Measurements from ENCODE around the gene LPIN1. TPM values are rescaled to one million over a fixed set of nuclear protein-coding genes. Genes with fewer than 3 reads are reported as not detected.

Gene LPIN1
- total RNA-seq, 1 donor from 2014 or later: 23.4 TPM

DNA sequence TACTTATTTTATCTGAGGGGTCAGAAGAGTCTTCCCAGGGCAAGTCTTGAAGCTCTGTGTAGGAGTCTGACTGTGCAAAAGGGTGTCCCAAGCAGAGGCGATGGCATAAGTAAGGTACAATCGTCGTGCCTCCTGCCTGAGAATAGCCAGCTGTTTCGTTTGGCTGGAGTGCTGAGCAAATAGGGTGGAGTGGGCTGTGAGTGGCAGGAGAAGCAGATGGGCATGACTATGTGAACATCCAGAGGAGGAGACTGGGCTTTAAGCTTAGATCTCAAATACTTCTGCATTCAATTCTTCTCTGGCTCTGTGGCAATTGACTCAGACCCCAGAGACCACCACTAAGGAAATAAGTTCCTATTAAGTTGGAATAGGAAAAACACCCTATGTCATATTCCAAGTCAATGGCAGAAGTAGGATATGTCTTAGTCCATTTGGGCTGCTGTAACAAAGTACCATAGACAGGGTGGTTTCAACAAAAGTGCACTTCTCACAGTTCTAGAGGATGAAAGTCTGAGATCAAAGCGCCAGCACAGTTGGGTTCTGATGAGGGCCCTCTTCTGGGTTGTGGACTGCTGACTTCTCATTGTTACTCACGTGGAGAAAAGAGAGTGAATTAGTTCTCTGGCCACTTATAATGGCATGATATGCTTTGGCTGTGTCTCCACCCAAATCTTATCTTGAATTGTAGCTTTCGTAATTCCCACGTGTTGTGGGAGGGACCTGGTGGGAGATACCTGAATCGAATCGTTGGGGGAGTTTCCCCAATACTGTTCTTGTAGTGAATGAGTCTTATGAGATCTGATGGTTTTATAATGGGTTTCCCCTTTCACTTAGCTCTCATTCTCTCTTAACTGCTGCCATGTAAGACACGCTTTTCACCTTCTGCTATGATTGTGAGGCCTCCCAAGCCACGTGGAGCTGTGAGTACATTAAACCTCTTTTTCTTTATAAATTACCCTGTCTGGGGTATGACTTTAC, 120.2 kb downstream of the LPIN1 start:
- no peaks in the 10 kb centered on the region for H3K9me3 ChIP-seq (ENCODE audit: insufficient read depth, low read depth, low read length)
- no peak overlapping the region for H2AFZ ChIP-seq (ENCODE audit: low read depth, low read length)
- FAIRE-seq (no peak), DNase-seq (ENCODE audit: low read depth) (no peak)
- peaks cover 7% of the 10 kb centered on the region for H3K4me1 ChIP-seq (ENCODE audit: insufficient read depth, low read length)
- no peaks in the 10 kb centered on the region for H3K36me3 ChIP-seq (ENCODE audit: insufficient read depth, low read length)
- H3K4me1 Mint-ChIP-seq (ENCODE audit: low read depth, unreplicated experiment): peaks cover 7% of the 10 kb centered on the region
- H3K4me3 Mint-ChIP-seq (ENCODE audit: unreplicated experiment): no peak overlapping the region
- H3K9ac ChIP-seq (ENCODE audit: low read length): no peak overlapping the region
- H3K36me3 Mint-ChIP-seq (ENCODE audit: low read depth, unreplicated experiment): no peaks in the 10 kb centered on the region
- H3K27me3 Mint-ChIP-seq (ENCODE audit: low read depth, unreplicated experiment): peaks cover 8% of the 10 kb centered on the region
- no peaks in the 10 kb centered on the region for H3K27me3 ChIP-seq (ENCODE audit: insufficient read depth, low read length)
- no peak overlapping the region for H3K4me3 ChIP-seq (ENCODE audit: insufficient read depth, low read depth, low read length)
- no peaks in the 10 kb centered on the region for H3K79me2 ChIP-seq (ENCODE audit: insufficient read depth, low read length)
- no peak overlapping the region for H3K27ac Mint-ChIP-seq (ENCODE audit: unreplicated experiment)
- TF ChIP-seq, protein P1, sequence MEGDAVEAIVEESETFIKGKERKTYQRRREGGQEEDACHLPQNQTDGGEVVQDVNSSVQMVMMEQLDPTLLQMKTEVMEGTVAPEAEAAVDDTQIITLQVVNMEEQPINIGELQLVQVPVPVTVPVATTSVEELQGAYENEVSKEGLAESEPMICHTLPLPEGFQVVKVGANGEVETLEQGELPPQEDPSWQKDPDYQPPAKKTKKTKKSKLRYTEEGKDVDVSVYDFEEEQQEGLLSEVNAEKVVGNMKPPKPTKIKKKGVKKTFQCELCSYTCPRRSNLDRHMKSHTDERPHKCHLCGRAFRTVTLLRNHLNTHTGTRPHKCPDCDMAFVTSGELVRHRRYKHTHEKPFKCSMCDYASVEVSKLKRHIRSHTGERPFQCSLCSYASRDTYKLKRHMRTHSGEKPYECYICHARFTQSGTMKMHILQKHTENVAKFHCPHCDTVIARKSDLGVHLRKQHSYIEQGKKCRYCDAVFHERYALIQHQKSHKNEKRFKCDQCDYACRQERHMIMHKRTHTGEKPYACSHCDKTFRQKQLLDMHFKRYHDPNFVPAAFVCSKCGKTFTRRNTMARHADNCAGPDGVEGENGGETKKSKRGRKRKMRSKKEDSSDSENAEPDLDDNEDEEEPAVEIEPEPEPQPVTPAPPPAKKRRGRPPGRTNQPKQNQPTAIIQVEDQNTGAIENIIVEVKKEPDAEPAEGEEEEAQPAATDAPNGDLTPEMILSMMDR (IDR thresholded peaks at IDR 0.05; ENCODE audit: insufficient read depth, low read depth, low read length): no peak
- TF ChIP-seq EZH2 (IDR thresholded peaks at IDR 0.05; ENCODE audit: insufficient read depth, low read length): no peak
- no peaks in the 10 kb centered on the region for H4K20me1 ChIP-seq (ENCODE audit: insufficient read depth, low read length)
- peaks cover 3% of the 10 kb centered on the region for H3K9me3 Mint-ChIP-seq (ENCODE audit: unreplicated experiment)
- H3K4me2 ChIP-seq (ENCODE audit: low read length): no peak overlapping the region
- H3K27ac ChIP-seq (ENCODE audit: low read depth, low read length): no peak overlapping the region

DNA sequence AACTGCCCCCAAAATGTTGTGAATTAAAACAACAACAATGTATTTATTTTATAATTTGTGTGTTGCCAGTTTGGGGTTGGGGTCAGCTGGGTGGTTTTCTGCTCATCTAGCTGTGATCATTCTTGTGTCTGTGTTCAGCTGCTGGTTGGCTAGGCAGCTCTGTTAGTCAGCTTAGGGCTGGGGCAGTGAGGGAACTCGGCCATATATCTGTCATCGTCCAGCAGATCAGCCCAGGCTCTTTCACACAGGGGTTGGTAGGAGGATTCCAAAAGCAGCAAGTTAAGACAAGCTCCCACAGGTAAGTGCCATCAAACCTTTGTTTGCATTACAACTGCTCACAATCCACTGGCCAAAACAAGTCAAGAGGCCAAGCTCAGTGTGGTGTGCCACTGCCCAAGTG, 121.5 kb downstream of the LPIN1 start:
- no peaks in the 10 kb centered on the region for H3K9me3 ChIP-seq (ENCODE audit: insufficient read depth, low read depth, low read length)
- H2AFZ ChIP-seq (ENCODE audit: low read depth, low read length): no peak overlapping the region
- no peaks in the 10 kb centered on the region for H3K27me3 ChIP-seq (ENCODE audit: insufficient read depth, low read length)
- H3K4me3 ChIP-seq (ENCODE audit: insufficient read depth, low read depth, low read length): no peak overlapping the region
- H3K27ac ChIP-seq (ENCODE audit: low read depth, low read length): no peak overlapping the region
- H3K79me2 ChIP-seq (ENCODE audit: insufficient read depth, low read length): no peaks in the 10 kb centered on the region
- H3K27ac Mint-ChIP-seq (ENCODE audit: unreplicated experiment): no peak overlapping the region
- peaks cover 6% of the 10 kb centered on the region for H3K27me3 Mint-ChIP-seq (ENCODE audit: low read depth, unreplicated experiment)
- peaks cover 3% of the 10 kb centered on the region for H3K9me3 Mint-ChIP-seq (ENCODE audit: unreplicated experiment)
- H3K9ac ChIP-seq (ENCODE audit: low read length): no peak overlapping the region
- no peaks in the 10 kb centered on the region for H4K20me1 ChIP-seq (ENCODE audit: insufficient read depth, low read length)
- H3K36me3 ChIP-seq (ENCODE audit: insufficient read depth, low read length): no peaks in the 10 kb centered on the region
- H3K36me3 Mint-ChIP-seq (ENCODE audit: low read depth, unreplicated experiment): no peaks in the 10 kb centered on the region
- no peak for FAIRE-seq
- H3K4me3 Mint-ChIP-seq (ENCODE audit: unreplicated experiment): no peak overlapping the region
- TF ChIP-seq, protein P1 (IDR thresholded peaks at IDR 0.05; ENCODE audit: insufficient read depth, low read depth, low read length): no peak
- no peak for TF ChIP-seq EZH2 (IDR thresholded peaks at IDR 0.05; ENCODE audit: insufficient read depth, low read length)
- no peak overlapping the region for H3K4me2 ChIP-seq (ENCODE audit: low read length)
- H3K4me1 Mint-ChIP-seq (ENCODE audit: low read depth, unreplicated experiment): peaks cover 7% of the 10 kb centered on the region
- DNase-seq (ENCODE audit: low read depth): no peak
- peaks cover 7% of the 10 kb centered on the region for H3K4me1 ChIP-seq (ENCODE audit: insufficient read depth, low read length)
